ENCODE data around the gene PKD2. TPM values are rescaled to one million over a fixed set of nuclear protein-coding genes. Genes with fewer than 3 reads are reported as not detected.

The PKD2 gene
- total RNA-seq, 1 experiment from 2014 or later = 21.4 TPM

DNA sequence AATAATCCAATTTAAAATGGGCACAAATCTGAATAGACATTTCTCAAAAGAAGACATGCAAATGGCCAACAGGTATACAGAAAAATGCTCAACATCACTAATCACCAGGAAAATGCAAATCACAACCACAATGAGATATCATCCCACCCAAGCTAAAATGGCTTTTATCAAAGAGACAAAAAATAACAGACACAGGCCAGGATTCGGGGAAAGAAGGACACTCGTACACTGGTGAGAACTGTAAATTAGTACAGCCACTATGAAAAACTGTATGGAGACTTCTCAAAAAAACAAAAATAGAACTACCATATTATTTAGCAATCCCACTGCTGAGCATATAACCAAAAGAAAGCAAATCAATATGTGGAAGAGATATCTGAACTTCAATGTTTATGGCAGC lies 23.4 kb upstream of the PKD2 start:
- no peak for ATAC-seq
- ChIA-PET POLR2A (no interaction called here), CTCF (interaction anchor here (1.6 to 2.9 kb wide), 2 partner anchors 10 to 131 kb away, joined by 4 to 40 read pairs; partner anchors contain the start of gene SPP1)
- Mint-ChIP-seq H3K27ac (no peak overlapping the region), H3K27me3 (ENCODE audit: low read depth) (no peaks in the 10 kb centered on the region), H3K4me1 (peaks cover 7% of the 10 kb centered on the region), H3K9me3 (no peaks in the 10 kb centered on the region), H3K4me3 (no peak overlapping the region), H3K36me3 (peaks cover 7% of the 10 kb centered on the region; the same call in 1 of the 2 replicates)
- DNase-seq (ENCODE audit: low spot score) = no peak
- TF ChIP-seq, protein P1, sequence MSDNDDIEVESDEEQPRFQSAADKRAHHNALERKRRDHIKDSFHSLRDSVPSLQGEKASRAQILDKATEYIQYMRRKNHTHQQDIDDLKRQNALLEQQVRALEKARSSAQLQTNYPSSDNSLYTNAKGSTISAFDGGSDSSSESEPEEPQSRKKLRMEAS (CRISPR knock-in tag; IDR thresholded peaks at IDR 0.05) = no peak
- TF ChIP-seq, protein P2, sequence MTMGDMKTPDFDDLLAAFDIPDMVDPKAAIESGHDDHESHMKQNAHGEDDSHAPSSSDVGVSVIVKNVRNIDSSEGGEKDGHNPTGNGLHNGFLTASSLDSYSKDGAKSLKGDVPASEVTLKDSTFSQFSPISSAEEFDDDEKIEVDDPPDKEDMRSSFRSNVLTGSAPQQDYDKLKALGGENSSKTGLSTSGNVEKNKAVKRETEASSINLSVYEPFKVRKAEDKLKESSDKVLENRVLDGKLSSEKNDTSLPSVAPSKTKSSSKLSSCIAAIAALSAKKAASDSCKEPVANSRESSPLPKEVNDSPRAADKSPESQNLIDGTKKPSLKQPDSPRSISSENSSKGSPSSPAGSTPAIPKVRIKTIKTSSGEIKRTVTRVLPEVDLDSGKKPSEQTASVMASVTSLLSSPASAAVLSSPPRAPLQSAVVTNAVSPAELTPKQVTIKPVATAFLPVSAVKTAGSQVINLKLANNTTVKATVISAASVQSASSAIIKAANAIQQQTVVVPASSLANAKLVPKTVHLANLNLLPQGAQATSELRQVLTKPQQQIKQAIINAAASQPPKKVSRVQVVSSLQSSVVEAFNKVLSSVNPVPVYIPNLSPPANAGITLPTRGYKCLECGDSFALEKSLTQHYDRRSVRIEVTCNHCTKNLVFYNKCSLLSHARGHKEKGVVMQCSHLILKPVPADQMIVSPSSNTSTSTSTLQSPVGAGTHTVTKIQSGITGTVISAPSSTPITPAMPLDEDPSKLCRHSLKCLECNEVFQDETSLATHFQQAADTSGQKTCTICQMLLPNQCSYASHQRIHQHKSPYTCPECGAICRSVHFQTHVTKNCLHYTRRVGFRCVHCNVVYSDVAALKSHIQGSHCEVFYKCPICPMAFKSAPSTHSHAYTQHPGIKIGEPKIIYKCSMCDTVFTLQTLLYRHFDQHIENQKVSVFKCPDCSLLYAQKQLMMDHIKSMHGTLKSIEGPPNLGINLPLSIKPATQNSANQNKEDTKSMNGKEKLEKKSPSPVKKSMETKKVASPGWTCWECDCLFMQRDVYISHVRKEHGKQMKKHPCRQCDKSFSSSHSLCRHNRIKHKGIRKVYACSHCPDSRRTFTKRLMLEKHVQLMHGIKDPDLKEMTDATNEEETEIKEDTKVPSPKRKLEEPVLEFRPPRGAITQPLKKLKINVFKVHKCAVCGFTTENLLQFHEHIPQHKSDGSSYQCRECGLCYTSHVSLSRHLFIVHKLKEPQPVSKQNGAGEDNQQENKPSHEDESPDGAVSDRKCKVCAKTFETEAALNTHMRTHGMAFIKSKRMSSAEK (CRISPR knock-in tag; IDR thresholded peaks at IDR 0.05; ENCODE audit: borderline replicate concordance) = no peak
- TF ChIP-seq MYBL2 (CRISPR knock-in tag; IDR thresholded peaks at IDR 0.05) (no peak), ZNF263 (CRISPR knock-in tag; IDR thresholded peaks at IDR 0.05; ENCODE audit: low read depth) (no peak), RELA (CRISPR knock-in tag; IDR thresholded peaks at IDR 0.05; ENCODE audit: borderline replicate concordance) (no peak), NFYB (CRISPR knock-in tag; conservative IDR thresholded peaks at IDR 0.05; ENCODE audit: low read depth) (no peak), ZNF423 (CRISPR knock-in tag; IDR thresholded peaks at IDR 0.05) (no peak), HMGA2 (CRISPR knock-in tag; IDR thresholded peaks at IDR 0.05) (no peak), GRHL2 (CRISPR knock-in tag; IDR thresholded peaks at IDR 0.05; ENCODE audit: insufficient replicate concordance, severe bottlenecking) (no peak)
- TF ChIP-seq, protein P3, sequence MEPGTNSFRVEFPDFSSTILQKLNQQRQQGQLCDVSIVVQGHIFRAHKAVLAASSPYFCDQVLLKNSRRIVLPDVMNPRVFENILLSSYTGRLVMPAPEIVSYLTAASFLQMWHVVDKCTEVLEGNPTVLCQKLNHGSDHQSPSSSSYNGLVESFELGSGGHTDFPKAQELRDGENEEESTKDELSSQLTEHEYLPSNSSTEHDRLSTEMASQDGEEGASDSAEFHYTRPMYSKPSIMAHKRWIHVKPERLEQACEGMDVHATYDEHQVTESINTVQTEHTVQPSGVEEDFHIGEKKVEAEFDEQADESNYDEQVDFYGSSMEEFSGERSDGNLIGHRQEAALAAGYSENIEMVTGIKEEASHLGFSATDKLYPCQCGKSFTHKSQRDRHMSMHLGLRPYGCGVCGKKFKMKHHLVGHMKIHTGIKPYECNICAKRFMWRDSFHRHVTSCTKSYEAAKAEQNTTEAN (CRISPR knock-in tag; IDR thresholded peaks at IDR 0.05) = no peak
- TF ChIP-seq, protein P4, sequence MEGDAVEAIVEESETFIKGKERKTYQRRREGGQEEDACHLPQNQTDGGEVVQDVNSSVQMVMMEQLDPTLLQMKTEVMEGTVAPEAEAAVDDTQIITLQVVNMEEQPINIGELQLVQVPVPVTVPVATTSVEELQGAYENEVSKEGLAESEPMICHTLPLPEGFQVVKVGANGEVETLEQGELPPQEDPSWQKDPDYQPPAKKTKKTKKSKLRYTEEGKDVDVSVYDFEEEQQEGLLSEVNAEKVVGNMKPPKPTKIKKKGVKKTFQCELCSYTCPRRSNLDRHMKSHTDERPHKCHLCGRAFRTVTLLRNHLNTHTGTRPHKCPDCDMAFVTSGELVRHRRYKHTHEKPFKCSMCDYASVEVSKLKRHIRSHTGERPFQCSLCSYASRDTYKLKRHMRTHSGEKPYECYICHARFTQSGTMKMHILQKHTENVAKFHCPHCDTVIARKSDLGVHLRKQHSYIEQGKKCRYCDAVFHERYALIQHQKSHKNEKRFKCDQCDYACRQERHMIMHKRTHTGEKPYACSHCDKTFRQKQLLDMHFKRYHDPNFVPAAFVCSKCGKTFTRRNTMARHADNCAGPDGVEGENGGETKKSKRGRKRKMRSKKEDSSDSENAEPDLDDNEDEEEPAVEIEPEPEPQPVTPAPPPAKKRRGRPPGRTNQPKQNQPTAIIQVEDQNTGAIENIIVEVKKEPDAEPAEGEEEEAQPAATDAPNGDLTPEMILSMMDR (IDR thresholded peaks at IDR 0.05) = no peak
- TF ChIP-seq, protein P5, sequence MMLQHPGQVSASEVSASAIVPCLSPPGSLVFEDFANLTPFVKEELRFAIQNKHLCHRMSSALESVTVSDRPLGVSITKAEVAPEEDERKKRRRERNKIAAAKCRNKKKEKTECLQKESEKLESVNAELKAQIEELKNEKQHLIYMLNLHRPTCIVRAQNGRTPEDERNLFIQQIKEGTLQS (CRISPR knock-in tag; conservative IDR thresholded peaks at IDR 0.05) = no peak
- TF ChIP-seq, protein P6, sequence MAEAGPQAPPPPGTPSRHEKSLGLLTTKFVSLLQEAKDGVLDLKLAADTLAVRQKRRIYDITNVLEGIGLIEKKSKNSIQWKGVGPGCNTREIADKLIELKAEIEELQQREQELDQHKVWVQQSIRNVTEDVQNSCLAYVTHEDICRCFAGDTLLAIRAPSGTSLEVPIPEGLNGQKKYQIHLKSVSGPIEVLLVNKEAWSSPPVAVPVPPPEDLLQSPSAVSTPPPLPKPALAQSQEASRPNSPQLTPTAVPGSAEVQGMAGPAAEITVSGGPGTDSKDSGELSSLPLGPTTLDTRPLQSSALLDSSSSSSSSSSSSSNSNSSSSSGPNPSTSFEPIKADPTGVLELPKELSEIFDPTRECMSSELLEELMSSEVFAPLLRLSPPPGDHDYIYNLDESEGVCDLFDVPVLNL (CRISPR knock-in tag; IDR thresholded peaks at IDR 0.05; ENCODE audit: borderline replicate concordance, low read depth) = no peak
- TF ChIP-seq, protein P7, sequence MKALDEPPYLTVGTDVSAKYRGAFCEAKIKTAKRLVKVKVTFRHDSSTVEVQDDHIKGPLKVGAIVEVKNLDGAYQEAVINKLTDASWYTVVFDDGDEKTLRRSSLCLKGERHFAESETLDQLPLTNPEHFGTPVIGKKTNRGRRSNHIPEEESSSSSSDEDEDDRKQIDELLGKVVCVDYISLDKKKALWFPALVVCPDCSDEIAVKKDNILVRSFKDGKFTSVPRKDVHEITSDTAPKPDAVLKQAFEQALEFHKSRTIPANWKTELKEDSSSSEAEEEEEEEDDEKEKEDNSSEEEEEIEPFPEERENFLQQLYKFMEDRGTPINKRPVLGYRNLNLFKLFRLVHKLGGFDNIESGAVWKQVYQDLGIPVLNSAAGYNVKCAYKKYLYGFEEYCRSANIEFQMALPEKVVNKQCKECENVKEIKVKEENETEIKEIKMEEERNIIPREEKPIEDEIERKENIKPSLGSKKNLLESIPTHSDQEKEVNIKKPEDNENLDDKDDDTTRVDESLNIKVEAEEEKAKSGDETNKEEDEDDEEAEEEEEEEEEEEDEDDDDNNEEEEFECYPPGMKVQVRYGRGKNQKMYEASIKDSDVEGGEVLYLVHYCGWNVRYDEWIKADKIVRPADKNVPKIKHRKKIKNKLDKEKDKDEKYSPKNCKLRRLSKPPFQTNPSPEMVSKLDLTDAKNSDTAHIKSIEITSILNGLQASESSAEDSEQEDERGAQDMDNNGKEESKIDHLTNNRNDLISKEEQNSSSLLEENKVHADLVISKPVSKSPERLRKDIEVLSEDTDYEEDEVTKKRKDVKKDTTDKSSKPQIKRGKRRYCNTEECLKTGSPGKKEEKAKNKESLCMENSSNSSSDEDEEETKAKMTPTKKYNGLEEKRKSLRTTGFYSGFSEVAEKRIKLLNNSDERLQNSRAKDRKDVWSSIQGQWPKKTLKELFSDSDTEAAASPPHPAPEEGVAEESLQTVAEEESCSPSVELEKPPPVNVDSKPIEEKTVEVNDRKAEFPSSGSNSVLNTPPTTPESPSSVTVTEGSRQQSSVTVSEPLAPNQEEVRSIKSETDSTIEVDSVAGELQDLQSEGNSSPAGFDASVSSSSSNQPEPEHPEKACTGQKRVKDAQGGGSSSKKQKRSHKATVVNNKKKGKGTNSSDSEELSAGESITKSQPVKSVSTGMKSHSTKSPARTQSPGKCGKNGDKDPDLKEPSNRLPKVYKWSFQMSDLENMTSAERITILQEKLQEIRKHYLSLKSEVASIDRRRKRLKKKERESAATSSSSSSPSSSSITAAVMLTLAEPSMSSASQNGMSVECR (CRISPR knock-in tag; IDR thresholded peaks at IDR 0.05; ENCODE audit: borderline replicate concordance) = no peak
- TF ChIP-seq, protein P8, sequence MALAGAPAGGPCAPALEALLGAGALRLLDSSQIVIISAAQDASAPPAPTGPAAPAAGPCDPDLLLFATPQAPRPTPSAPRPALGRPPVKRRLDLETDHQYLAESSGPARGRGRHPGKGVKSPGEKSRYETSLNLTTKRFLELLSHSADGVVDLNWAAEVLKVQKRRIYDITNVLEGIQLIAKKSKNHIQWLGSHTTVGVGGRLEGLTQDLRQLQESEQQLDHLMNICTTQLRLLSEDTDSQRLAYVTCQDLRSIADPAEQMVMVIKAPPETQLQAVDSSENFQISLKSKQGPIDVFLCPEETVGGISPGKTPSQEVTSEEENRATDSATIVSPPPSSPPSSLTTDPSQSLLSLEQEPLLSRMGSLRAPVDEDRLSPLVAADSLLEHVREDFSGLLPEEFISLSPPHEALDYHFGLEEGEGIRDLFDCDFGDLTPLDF (CRISPR knock-in tag; IDR thresholded peaks at IDR 0.05) = no peak
